IMR-90 (cell line): ENCODE measurements around the gene SOCS6. TPM values are rescaled to one million over a fixed set of nuclear protein-coding genes. Genes with fewer than 3 reads are reported as not detected.
A peak's percentile ranks its signal among the peaks of the same experiment; 100 is the strongest.

Source experiments
- ATAC-seq: fragments of 200-7000 bp; cut with Tn5 transposase; 2 replicates; pipeline ENCODE4 v1.9.1; 2020; ENCODE audit warnings: low read depth, mild to moderate bottlenecking, moderate library complexity
- BruUV-seq: library from RNA; stranded (reverse); fragments of 400-500 nt; replicated peaks from 2 replicates; lab custom pipeline; 2021; lab: Mats Ljungman, UMichigan
- CTCF ChIA-PET: fragments of 300-600 bp; formaldehyde crosslinking; extraction: SDS; loops from one replicate; lab custom pipeline; 2021; ENCODE audit warnings: antibody characterized with exemption; lab: Yijun Ruan, JAX
- POLR2A ChIA-PET: fragments of 300-600 bp; sonication (Branson Sonifier 250); formaldehyde crosslinking; loops from one replicate; lab custom pipeline; 2022; ENCODE audit warnings: antibody characterized with exemption; ENCODE audit not compliant: unreplicated experiment; lab: Charles Lee
- DNase-seq: peaks from one replicate; pipeline ENCODE4 v3.0.0; 2013
- H2AFZ ChIP-seq: replicated peaks from 2 replicates; pipeline ENCODE3; 2013; ENCODE audit warnings: low read length, mild to moderate bottlenecking; ENCODE audit not compliant: poor library complexity
- H2AK5ac ChIP-seq: 2 replicates; pipeline ENCODE4 v1.6.1; 2013; ENCODE audit warnings: low read depth, low read length, inconsistent platforms
- H2AK9ac ChIP-seq: replicated peaks from 2 replicates; pipeline ENCODE3; 2013; ENCODE audit warnings: mild to moderate bottlenecking, low read depth, low read length, moderate library complexity; ENCODE audit not compliant: poor library complexity
- H2BK120ac ChIP-seq: 2 replicates; pipeline ENCODE4 v1.6.1; 2013; ENCODE audit warnings: low read depth, low read length, inconsistent platforms
- H2BK15ac ChIP-seq: 3 replicates; pipeline ENCODE4 v1.6.1; 2013; ENCODE audit warnings: low read depth, low read length, inconsistent platforms
- H2BK20ac ChIP-seq: 2 replicates; pipeline ENCODE4 v1.6.1; 2013; ENCODE audit warnings: low read depth, mild to moderate bottlenecking, inconsistent platforms, low read length, moderate library complexity
- H2BK5ac ChIP-seq: 2 replicates; pipeline ENCODE4 v1.6.1; 2013; ENCODE audit warnings: mild to moderate bottlenecking, low read depth, low read length, inconsistent platforms; ENCODE audit not compliant: poor library complexity, severe bottlenecking
- H3K14ac ChIP-seq: replicated peaks from 2 replicates; pipeline ENCODE4 v1.6.1; 2013; ENCODE audit warnings: low read depth, low read length, inconsistent platforms
- H3K18ac ChIP-seq: 2 replicates; pipeline ENCODE4 v1.6.1; 2013; ENCODE audit warnings: low read depth, low read length, control low read depth
- H3K23ac ChIP-seq: 2 replicates; pipeline ENCODE4 v1.6.1; 2013; ENCODE audit warnings: low read depth, low read length, inconsistent platforms
- H3K27ac ChIP-seq: 2 replicates; pipeline ENCODE4 v1.5.1; 2013; ENCODE audit warnings: mild to moderate bottlenecking, control low read depth, low read length; ENCODE audit not compliant: insufficient read depth
- H3K27me3 ChIP-seq: 2 replicates; pipeline ENCODE4 v1.6.1; 2013; ENCODE audit warnings: low read length; ENCODE audit not compliant: control insufficient read depth, insufficient read depth
- H3K36me3 ChIP-seq: 2 replicates; pipeline ENCODE4 v1.6.1; 2013; ENCODE audit warnings: low read length, mixed read lengths; ENCODE audit not compliant: control insufficient read depth, insufficient read depth
- H3K4ac ChIP-seq: 2 replicates; pipeline ENCODE4 v1.6.1; 2013; ENCODE audit warnings: low read depth, low read length, inconsistent platforms
- H3K4me1 ChIP-seq: 2 replicates; pipeline ENCODE4 v1.6.1; 2013; ENCODE audit warnings: low read length, mixed read lengths; ENCODE audit not compliant: control insufficient read depth, insufficient read depth
- H3K4me2 ChIP-seq: 2 replicates; pipeline ENCODE4 v1.6.1; 2013; ENCODE audit warnings: low read depth, mild to moderate bottlenecking, control low read depth, low read length, moderate library complexity
- H3K4me3 ChIP-seq: 2 replicates; pipeline ENCODE4 v1.5.1; 2013; ENCODE audit warnings: low read depth, mild to moderate bottlenecking, control low read depth, low read length, moderate library complexity; ENCODE audit not compliant: insufficient read depth
- H3K56ac ChIP-seq: 2 replicates; pipeline ENCODE4 v1.6.1; 2013; ENCODE audit warnings: low read length, inconsistent platforms; ENCODE audit not compliant: insufficient read depth; ENCODE audit errors: extremely low read depth
- H3K79me1 ChIP-seq, 2 experiments: 2 replicates each; pipeline ENCODE4 v1.6.1; 2013; ENCODE audit warnings: low read length in 2 of 2, inconsistent platforms in 1 of 2, low read depth in 1 of 2
- H3K9ac ChIP-seq: 2 replicates; pipeline ENCODE4 v1.6.1; 2013; ENCODE audit warnings: low read depth, low read length, control low read depth
- H3K9me1 ChIP-seq: 2 replicates; pipeline ENCODE4 v1.6.1; 2013; ENCODE audit warnings: low read length, inconsistent platforms; ENCODE audit not compliant: insufficient read depth
- H3K9me3 ChIP-seq: 2 replicates; pipeline ENCODE4 v1.6.1; 2013; ENCODE audit warnings: low read length; ENCODE audit not compliant: control insufficient read depth, insufficient read depth
- H4K20me1 ChIP-seq: 2 replicates; pipeline ENCODE4 v1.6.1; 2013; ENCODE audit warnings: low read length, inconsistent platforms; ENCODE audit not compliant: insufficient read depth
- H4K5ac ChIP-seq: 2 replicates; pipeline ENCODE4 v1.6.1; 2013; ENCODE audit warnings: mild to moderate bottlenecking, low read depth, low read length, control low read depth
- H4K8ac ChIP-seq, 2 experiments: 2 replicates each; pipeline ENCODE4 v1.6.1; 2013; ENCODE audit warnings: low read depth in 2 of 2, low read length in 2 of 2, control low read depth in 1 of 2, inconsistent platforms in 1 of 2
- H4K91ac ChIP-seq: 2 replicates; pipeline ENCODE4 v1.6.1; 2013; ENCODE audit warnings: low read depth, low read length, inconsistent platforms; ENCODE audit not compliant: insufficient read depth
- BHLHE40 ChIP-seq: fragments of 150-350 bp; IDR thresholded peaks from 2 replicates; pipeline ENCODE4 v1.6.1; 2016; ENCODE audit warnings: mild to moderate bottlenecking, low read depth, low read length
- CEBPB ChIP-seq: IDR thresholded peaks from 2 replicates; pipeline ENCODE4 v1.6.1; 2012; ENCODE audit warnings: low read depth, low read length, improper control_type of control experiment
- CHD1 ChIP-seq: IDR thresholded peaks from 2 replicates; pipeline ENCODE4 v1.6.1; 2012; ENCODE audit warnings: low read depth, low read length, improper control_type of control experiment
- FOS ChIP-seq: fragments of 150-350 bp; IDR thresholded peaks from 2 replicates; pipeline ENCODE4 v1.6.1; 2016; ENCODE audit warnings: low read depth, low read length
- MAFK ChIP-seq: IDR thresholded peaks from 2 replicates; pipeline ENCODE4 v1.6.1; 2012; ENCODE audit warnings: low read depth, low read length, improper control_type of control experiment
- NFE2L2 ChIP-seq: fragments of 150-350 bp; IDR thresholded peaks from 2 replicates; pipeline ENCODE4 v1.6.1; 2016; ENCODE audit warnings: low read depth, mild to moderate bottlenecking, low read length
- POLR2A ChIP-seq: IDR thresholded peaks from 2 replicates; pipeline ENCODE4 v1.6.1; 2012; ENCODE audit warnings: mild to moderate bottlenecking, low read depth, low read length
- RAD21 ChIP-seq: IDR thresholded peaks from 2 replicates; pipeline ENCODE4 v1.6.1; 2012; ENCODE audit warnings: low read length, improper control_type of control experiment
- RCOR1 ChIP-seq: IDR thresholded peaks from 2 replicates; pipeline ENCODE4 v1.6.1; 2012; ENCODE audit warnings: mild to moderate bottlenecking, low read length, improper control_type of control experiment; ENCODE audit not compliant: insufficient replicate concordance
- RFX5 ChIP-seq: IDR thresholded peaks from 2 replicates; pipeline ENCODE4 v1.8.0; 2012; ENCODE audit warnings: low read depth, mild to moderate bottlenecking, low read length, moderate library complexity
- SMC3 ChIP-seq: fragments of 150-350 bp; IDR thresholded peaks from 2 replicates; pipeline ENCODE4 v1.6.1; 2016; ENCODE audit warnings: low read depth, mild to moderate bottlenecking, antibody characterized with exemption, low read length, moderate library complexity
- USF2 ChIP-seq: fragments of 150-350 bp; IDR thresholded peaks from 2 replicates; pipeline ENCODE4 v1.6.1; 2017; ENCODE audit warnings: mild to moderate bottlenecking, antibody characterized with exemption, low read length, low read depth
- WGBS, 2 experiments: methylation state at CpG; one replicate each; pipeline versions ENCODE4 v1.1.5 to v1.1.7; 2013; ENCODE audit warnings: missing lambda C conversion rate in 2 of 2; ENCODE audit not compliant: insufficient read length in 1 of 2; ENCODE audit errors: extremely low coverage in 2 of 2; 5-methylcytosine and 5-hydroxymethylcytosine counted together
- dilution Hi-C: fragments of 300-500 bp; cut with HindIII; formaldehyde crosslinking; loops from one replicate; pipeline ENCODE4 v1.14.3; 2018; ENCODE audit warnings: low sequenced_read_pairs; ENCODE audit not compliant: unreplicated experiment
- in situ Hi-C: fragments of 300-500 bp; cut with MboI; formaldehyde crosslinking; loops from 3 replicates; pipeline ENCODE4 v1.14.3; 2019; ENCODE audit warnings: low sequenced_read_pairs, inconsistent platforms, mixed read lengths
- intact Hi-C: fragments of 100-400 bp; cut with micrococcal nuclease; formaldehyde crosslinking; loops from 2 replicates; pipeline ENCODE4 v1.10.0; 2022
- polyA plus RNA-seq, 3 experiments: library from polyadenylated mRNA; depleted of rRNA; stranded (reverse); fragments of >200 nt; gene quantifications; 2 replicates each; pipeline ENCODE4 v1.2.3, GENCODE V29; 2012; ENCODE audit warnings: low replicate concordance in 1 of 3
- total RNA-seq: library from RNA; depleted of rRNA; stranded (reverse); fragments of >200 nt; gene quantifications from 2 replicates; pipeline ENCODE4 v1.2.3, GENCODE V29; 2012

The SOCS6 gene
- total and polyA plus RNA-seq, 2 of the 4 experiments (the other 2 are of a cell fraction): 21.3 to 57.4 TPM

GRCh38 chr18:70373042-70373519 lies 84.2 kb downstream of the SOCS6 start:
- Histone ChIP-seq H3K79me1 (no peaks in the 10 kb centered on the region), H2BK15ac (peak overlapping the region; percentile 4; the same call in 1 of the 3 replicates), H3K27me3 (no peaks in the 10 kb centered on the region), H3K14ac (no peak overlapping the region; the same call in 1 of the 2 replicates), H2AK5ac (no peak overlapping the region), H2BK20ac (peak overlapping the region; percentile 40), H2AFZ (no peak overlapping the region), H2AK9ac (no peak overlapping the region), H3K9ac (no peak overlapping the region), H3K56ac (no peak overlapping the region), H4K8ac (peak overlapping the region in 1 of 2 experiments; percentile 50; a peak in 2 of 4 replicates), H4K91ac (peak overlapping the region; percentile 19; the same call in 1 of the 2 replicates), H3K27ac (no peak overlapping the region), H3K4me2 (peak overlapping the region; percentile 60), H2BK5ac (peak overlapping the region; percentile 89), H3K9me3 (no peaks in the 10 kb centered on the region), H4K5ac (peak overlapping the region; percentile 19; the same call in 1 of the 2 replicates), H3K4ac (peak overlapping the region; percentile 22; the same call in 1 of the 2 replicates), H3K4me1 (peaks cover 15% of the 10 kb centered on the region), H3K4me3 (peak overlapping the region; percentile 22; the same call in 1 of the 2 replicates), H3K36me3 (no peaks in the 10 kb centered on the region), H3K9me1 (peaks cover 5% of the 10 kb centered on the region; the same call in 1 of the 2 replicates), H3K18ac (peak overlapping the region; percentile 89; the same call in 1 of the 2 replicates), H3K23ac (0 out of 2 replicates have a peak overlapping the region, but pooled peaks have one; percentile 15), H4K20me1 (no peaks in the 10 kb centered on the region), H2BK120ac (peak overlapping the region; percentile 84)
- ChIA-PET CTCF (interaction anchor here (1.4 kb wide), 1 partner anchor 11 kb away, joined by 4 read pairs; no protein-coding TSS in a partner anchor), POLR2A (no interaction called here)
- dilution Hi-C loops (no loop called here), intact Hi-C loops (no loop called here), in situ Hi-C loops (no loop called here)
- TF ChIP-seq NFE2L2 (no peak), MAFK (no peak), FOS (peak; percentile 50; the same call in 1 of the 2 replicates), SMC3 (no peak), RCOR1 (peak; percentile 16), BHLHE40 (no peak), POLR2A (no peak; the same call in 1 of the 2 replicates), RAD21 (0 out of 2 replicates have a peak, but pooled peaks have one; percentile 8), USF2 (peak; percentile 34; the same call in 1 of the 2 replicates), CHD1 (no peak), CEBPB (peak; percentile 97), RFX5 (no peak)
- 3% methylated on average over 4 of the region's 5 CpGs; no CpG with 5 or more reads in 1 of the 2 experiments for WGBS, 2 experiments
- no TSS peak for BruUV-seq
- ATAC-seq (peak; percentile 72), DNase-seq (peak; percentile 93)
